GM19238 (cell line): Measurements from ENCODE around the gene CYB561.
A peak's percentile ranks its signal among the peaks of the same experiment; 100 is the strongest.

ENCODE experiments used
- DNase-seq: peaks from one replicate; pipeline ENCODE4 v3.0.0; 2011; ENCODE audit warnings: low spot score; ENCODE audit not compliant: insufficient read length

Gene CYB561

DNA sequence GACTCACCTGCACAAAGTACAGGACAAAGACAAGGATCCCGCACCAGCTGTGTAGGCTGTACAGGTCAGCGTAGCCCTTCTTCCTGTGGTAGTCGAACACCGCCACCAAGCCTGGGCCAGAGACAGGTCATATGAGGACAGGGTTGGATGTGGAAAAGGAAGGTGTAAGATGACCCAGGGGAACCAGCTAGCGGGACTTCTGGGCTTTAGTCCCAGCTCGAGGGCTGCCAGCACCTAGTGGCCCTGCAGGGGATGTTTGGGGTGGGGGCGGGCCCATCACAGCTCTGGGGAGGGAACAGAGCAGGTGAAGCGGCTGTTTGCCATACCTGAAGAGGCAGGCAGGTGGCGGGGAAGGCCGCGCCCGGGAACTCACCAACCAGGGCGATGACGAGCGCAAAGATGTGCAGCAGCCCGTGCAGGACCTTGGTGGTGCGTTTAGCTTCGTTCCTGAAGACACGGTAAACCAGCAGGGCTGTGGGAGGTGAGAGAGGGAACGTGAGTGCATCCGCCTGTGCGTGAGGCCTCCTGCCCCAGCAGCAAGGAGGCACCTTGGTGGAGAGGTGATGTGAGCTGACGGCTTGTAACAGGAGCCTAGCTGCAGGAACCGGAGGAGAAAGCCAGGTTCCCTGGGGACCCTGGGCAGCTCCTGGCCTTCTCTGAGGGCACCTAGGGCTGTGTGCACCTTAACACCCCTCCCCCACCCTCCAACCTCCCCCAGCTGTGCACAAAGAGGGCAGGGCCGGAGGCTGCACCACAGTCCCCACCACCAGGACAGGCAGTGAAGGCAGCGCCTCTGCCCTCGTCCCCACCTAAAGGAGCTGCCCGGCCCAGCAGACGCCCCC lies 10.2 kb downstream of the CYB561 start:
- DNase-seq: no peak

DNA sequence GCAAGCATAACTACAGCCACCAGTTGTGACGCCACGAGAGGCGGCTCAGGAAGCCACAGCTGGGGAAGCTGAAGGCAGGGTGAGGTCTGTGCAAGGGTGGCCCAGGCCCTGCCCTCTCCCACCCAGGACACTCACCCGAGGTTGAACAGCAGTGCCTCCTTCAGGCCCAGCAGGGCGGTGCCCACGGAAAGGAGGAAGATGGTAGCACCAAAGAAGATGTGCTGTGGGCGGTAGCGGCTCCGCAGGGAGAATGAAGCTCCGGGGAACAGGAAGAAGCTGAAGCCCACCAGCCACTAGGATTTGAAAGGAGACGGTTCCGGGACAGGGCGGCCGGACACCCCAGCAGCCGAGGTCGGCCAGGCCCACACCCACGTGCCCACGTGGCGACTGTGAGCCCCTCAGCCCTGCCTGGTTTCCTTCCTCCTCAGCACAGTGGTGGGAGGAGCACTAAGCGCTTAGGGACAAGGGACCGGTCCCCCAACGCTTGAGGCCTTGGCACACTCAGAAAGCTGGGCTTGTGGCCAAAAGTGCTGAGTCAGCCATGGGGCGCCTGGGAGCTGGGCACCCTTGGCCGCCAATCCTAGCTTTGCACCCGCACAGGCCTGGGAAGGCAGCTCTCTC lies 11.0 kb downstream of the CYB561 start:
- DNase-seq: no peak

DNA sequence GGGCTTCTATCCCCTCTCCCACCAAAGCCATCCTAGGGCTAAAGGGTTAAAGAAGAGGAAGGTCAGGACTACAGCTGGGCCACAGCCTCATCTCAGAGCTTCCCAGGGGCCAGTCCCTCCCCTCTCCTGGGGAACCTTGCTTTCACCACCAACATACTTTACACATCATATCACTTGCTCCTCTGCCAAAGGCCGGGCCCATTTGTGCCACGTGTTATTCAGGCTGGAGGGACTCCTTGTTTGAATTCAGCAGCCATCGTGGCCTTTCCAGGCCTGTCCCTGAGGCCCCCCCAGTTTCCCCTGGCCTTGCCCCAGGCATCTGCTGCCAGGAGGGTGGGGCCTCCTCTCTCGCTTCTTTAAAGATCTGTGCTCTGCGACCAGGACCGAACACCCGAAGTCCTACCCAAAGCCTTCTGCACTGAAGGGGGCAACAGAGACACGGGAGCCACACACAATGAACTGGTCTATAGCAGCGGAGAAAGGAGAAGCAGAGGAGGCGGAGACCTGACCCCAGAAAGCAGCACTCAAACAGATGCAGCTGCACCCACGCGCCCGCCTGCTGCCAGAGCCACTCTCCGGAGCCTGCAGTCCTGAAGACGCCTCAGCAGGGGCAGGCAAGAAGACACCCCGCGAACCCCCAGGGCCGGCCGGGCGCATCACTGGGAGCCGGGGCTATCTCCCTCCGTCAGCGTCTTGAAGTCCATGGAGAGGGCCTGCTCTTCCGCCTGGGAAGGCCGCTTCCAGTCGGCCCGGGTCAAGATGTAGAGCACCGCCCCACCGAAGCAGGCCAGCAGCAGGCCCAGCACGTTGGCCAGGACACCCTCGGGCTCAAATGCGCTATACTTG lies 12.1 kb downstream of the CYB561 start:
- DNase-seq: no peak

DNA sequence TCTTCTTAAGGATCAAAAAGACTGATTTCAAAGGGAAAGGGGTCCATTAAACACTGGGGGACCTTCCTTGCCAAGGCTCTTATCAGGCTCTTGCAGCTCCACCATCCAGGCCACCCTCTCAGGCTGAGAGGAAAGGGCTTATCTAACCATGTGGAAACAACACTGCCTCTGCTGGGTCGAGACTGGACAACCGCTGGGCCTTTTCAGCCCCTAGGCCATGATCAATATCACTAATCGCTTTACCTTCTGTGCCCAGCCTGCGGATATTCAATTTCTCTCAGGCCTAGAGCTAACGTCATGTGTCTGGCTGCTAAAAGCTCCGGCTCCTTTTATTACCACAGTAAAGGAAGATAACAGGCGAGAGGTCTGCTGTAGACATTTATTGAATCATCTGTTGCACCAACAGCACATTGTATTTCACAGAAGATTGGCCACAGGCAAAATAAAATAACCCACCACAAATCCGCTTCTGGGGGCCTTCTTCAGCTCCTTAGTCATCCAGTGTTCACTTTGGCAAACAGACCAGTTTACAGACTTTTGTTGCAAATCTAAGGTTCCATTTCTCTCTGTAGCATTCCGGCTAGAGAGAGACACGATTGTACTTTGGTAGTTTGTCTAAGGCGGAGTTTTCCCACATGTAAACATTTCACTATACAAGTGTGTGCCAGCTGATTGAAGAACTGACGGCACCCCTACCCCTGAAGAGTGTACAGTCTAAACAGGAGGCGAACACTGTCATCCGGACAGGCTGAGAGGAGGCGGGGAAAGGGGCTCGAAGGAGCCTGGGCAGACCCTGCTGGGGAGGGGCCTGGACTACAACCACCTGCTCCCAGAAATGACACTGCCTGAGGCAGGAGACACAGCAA lies 13.9 kb downstream of the CYB561 start:
- no peak for DNase-seq

DNA sequence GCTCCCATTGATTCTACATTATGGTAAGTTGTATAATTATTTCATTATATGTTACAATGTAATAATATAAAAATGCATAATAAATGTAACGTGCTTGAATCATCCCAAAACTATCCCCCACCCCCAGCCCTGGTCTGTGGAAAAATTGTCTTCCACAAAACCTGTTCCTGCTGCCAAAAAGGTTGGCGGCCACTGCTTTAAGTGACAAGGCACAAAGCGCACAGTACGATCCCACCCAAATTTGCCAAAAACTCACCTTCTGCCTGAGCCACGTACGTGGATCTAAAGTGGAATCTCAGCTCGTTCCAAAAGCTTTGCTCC lies 14.5 kb downstream of the CYB561 start:
- no peak for DNase-seq

DNA sequence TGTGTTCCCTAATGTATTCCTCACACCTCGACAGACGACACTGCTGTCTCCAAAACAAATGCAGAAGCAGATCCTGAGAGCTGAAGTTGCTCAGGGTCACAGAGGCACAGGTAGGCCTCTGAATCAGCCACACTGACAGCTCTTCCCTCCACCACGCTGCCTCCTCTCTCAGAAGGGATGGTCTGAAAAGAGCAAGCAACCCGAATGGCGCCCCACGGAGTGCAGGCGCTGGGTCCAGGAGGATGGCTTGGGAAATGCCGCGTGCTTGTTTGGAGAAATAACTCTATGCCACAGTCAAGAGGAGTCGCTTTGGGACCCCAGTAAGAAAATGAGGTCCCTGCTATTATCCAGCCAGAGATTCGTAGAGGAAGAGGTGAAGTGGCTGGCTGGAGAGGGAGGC lies 15.9 kb downstream of the CYB561 start:
- DNase-seq: no peak

DNA sequence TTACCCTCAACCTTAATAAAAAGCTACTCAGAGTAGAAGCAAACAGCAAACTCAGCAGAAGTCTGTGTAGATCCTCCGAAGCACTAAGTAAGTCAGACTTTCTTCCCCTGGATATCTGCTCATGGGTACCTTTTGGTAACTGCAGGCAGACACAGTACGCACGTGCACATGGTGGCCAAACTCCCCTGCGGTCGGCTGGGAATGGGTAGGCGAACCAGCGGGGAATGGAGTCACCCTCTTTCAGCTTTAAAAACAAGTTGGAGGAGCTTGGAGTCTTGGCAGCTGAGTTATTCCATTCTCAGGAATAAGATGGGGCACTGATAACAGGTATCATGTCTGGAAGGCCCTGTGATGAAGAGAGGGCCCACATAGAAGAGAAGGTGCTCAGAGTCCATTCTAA lies 16.3 kb downstream of the CYB561 start:
- no peak for DNase-seq

DNA sequence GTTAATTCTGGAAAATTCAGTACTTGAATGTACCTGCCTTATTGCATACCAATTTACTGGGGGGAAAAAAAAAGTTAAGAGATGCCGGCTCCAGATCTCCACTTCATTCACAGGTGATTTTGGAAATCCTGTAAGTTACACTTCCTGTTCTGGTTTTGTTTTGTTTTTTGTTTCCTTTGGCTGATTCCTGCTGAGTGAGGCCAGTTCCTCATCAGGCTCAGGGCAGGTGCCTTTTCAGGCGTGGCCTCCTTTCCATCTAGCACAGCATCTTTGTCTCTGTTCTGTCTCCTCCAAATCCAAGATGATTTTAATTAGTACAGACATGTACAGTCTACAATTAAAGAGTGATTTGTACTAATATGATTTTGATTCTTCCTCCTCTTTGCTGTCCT lies 19.2 kb downstream of the CYB561 start:
- no peak for DNase-seq

DNA sequence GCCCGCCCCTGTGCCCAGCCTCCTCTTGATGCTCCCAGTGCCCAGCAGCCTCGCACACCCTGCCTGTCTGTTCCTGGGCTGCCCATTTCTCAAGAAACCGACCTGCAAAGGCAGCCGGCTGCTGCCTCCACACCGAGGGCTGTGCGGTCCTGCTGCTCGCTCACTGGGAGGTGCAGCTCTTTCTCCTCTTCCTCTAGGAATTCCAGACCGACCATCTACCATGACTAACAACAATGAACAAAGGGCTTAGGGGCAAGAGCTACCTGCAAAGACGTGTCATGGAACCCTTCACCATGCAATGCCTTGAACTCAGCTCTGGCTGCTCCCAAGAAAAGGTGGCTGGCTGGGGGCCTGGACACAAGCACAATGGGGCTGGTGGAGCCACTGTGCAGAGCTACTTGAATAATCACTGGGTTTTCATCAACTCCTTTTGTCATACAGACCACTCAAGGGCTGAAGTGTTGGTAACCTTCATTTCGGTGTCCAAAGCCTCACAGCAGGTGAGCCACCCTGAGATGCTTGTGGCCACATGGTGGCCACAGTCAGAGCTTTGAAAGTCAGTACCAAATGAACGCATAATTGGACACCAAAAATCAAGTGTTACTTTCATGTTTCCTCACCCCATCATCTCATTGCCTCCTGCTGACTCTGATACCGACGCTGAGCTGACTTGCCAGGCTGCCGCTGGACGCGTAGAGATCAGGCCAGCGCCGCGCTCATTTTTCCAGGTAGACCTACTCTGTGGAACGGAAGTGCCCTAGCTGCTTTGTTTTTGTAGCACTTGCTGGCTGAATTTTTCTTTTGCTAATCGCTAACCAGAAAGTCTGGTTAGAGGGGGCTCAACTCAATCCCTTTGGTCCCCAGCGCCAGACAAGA lies 19.8 kb downstream of the CYB561 start:
- DNase-seq: no peak

DNA sequence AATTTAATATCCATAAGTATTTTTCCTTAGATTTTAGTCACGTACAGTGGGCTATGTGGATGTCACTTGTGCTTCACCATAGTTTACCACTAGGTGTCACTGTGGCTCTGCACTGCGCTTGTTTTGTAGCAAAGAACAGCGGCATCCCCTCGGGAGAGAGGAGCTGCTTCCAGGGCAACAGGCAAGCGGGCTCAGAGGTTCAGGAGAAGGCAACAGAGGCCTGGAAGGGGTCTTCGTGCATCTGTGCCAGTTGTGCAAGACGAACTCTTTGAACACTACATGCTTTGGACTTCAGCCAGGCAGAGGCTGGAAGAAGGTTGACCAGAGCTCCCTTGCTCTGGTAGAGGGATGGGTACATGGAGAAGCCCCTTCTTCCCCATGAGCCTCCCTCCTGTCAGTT lies 20.6 kb downstream of the CYB561 start:
- peak; percentile 71 for DNase-seq

DNA sequence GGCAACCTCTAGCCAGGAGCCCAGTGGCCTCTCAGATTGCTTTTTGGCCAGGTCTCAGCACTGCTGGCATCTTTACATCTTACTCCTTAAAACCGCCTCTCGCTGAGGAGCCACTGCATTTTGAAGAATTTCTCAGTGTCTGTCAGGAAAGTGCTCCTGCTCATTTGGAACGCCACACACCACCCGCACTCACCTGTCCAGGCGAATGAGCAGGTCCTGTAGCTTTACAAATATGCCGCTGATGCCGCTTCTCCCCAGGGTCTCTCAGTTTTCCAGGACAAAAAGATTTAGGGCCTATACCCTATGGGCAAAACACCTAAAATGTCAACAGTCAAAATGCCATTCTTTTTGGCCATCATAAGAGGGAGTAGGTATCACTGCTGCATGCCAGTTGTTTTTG lies 22.1 kb downstream of the CYB561 start:
- no peak for DNase-seq

DNA sequence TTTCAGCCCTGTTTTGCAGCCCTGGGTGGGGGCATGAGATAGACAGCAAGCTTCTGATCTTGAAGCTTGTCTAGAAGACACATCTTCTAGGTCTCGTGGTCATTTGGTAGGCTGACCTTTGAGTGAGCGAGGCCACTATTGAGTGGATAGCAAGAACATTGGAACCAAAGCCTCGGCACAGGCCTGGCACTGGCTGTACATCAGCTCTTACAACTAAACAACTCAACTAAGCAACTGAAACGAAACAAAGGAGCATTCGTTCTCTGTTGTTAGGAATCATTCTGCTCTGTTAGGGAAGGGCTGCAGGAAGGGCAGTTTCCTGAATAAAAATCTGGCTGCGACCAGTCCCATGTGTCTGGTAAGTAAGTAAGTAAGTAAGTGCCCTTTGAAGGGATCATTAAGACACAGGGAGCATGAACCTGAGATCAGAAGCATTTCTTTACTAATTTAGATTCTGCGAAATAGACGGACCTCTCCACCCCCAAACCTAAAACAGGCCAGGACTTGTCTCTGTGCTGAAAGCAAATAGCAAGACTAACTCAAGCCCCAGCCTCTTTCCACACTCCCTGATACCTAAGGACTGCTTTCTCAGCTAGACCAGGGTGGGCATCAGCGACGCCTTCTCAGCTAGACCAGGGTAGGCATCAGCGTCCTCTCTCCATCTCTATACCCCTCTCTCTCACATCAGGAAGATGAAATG lies 22.7 kb downstream of the CYB561 start:
- no peak for DNase-seq

DNA sequence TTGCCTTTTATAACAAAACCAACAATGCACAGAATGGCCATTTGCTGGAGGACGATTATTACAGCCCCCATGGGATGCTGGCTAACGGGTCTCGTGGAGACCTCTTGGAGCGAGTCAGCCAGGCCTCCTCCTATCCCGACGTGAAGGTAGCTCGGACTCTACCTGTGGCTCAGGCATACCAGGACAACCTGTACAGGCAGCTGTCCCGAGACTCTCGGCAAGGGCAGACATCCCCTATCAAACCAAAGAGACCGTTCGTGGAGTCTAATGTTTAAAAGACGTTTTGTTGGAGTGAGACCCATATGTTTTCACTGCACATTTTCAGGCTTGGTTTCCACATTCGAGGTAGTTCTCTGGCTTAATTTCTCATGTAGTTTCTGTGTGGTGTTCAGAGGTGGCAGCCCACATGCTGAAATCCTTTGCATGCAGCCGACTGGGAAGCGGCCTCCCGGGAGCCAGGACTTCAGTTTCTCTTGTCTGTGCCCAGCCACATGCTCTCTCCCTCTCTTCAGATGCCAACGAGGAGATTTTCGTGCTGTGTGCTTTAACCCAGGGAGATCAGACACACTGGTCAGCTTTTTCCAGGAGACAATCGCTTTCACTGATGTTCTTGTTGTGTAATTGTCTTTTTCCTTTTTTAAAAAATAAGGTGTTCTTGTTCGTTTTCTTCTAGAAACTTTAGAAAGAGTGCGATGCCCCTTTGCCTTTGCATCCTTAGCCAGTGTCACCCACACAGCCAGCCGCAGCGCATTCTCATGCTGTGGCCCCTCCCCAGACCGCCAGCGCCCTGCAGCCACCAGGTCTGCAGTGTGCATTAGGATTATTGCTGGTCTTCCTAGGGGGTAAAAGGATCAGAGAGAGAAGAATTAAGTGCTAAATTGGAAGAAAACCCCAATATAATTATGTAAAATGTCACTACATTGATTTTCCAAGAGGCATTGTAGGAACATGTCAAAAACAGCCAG lies 24.1 kb downstream of the CYB561 start:
- no peak for DNase-seq

DNA sequence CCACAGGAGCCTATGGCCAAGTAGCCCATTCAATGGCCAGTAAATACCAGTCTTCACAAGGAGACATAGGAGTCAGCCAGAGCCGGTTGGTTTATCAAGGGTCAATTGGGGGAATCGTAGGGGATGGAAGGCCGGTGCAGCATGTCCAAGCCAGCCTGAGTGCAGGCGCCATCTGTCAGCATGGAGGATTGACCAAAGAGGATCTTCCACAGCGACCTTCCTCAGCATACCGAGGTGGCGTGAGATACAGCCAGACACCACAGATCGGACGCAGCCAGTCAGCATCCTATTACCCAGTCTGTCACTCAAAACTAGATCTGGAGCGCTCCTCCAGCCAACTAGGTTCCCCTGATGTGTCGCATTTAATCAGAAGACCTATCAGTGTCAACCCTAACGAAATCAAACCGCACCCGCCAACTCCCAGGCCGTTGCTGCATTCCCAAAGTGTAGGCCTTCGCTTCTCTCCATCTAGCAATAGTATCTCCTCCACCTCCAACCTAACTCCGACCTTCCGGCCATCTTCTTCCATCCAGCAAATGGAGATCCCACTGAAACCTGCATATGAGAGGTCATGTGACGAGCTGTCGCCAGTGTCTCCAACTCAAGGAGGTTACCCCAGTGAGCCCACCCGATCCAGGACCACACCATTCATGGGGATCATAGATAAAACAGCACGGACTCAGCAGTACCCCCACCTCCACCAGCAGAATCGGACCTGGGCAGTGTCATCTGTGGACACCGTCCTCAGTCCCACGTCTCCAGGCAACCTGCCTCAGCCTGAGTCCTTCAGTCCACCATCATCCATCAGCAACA lies 25.0 kb downstream of the CYB561 start:
- DNase-seq: no peak

DNA sequence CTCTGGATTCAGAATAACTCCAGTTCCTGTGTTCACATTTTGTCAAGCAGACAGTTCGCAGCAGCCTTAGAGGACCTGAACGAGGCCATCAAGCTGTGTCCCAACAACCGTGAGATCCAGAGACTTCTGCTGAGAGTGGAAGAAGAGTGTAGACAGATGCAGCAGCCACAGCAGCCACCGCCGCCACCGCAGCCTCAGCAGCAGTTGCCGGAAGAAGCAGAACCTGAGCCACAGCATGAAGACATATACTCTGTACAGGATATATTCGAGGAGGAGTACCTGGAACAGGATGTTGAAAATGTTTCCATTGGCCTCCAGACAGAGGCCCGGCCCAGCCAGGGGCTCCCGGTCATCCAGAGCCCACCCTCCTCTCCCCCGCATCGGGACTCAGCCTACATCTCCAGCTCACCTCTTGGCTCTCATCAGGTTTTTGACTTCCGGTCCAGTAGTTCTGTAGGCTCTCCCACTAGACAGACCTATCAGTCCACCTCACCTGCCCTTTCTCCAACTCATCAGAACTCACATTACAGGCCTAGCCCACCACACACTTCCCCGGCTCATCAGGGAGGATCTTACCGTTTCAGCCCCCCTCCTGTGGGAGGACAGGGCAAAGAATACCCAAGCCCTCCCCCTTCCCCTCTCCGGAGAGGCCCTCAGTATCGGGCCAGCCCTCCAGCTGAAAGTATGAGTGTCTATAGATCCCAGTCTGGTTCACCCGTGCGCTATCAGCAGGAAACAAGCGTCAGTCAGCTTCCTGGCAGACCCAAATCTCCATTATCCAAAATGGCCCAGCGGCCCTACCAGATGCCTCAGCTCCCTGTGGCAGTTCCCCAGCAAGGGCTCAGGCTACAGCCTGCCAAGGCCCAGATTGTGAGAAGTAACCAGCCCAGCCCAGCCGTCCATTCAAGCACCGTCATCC lies 25.9 kb downstream of the CYB561 start:
- no peak for DNase-seq

DNA sequence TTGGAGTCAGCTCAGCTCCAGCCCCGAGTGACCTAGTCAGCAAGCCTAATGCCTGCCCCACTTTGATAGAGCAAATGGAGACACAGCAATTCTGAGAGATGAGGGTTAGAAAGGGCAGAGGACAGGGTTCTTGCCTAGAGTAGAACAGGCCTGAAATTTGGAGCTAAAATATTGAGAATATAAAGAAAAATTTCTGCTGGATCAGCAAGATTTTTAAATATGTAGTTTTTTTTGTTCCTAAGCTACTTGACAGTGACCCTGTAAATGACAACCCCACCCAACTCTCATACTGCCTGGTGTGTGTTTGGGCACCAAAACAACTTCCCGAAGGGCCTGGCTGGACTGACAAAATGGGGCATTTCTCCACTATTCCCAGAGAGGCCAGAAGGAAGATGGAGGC lies 26.7 kb downstream of the CYB561 start:
- DNase-seq: no peak

DNA sequence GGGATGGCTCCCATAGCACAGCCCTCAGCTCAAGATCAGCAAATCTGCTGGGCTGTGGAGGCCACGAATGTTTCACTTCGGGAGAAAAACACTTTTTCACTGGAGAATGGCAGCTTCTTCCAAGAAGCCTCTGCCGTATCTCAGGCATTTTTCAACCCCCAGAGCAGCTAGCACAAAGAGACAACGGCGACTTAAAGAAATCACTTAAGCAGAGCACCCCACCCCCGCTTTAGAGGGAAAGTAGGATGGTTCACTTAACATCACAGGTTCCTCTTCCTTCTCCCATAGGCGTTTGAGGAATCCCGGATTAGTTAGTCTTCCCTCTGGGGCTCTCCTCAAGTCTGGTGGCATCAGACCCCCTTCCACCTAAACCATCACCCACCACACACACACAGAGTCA lies 27.6 kb downstream of the CYB561 start:
- DNase-seq: no peak
